ENCODE results near the gene EPOP.

The EPOP gene

GRCh38 chr17:38659415-38659814 lies 15.3 kb downstream of the EPOP start:
- Histone ChIP-seq H3K9me2 (replicated peaks; ENCODE audit: insufficient read depth, low read length) (no peaks in the 10 kb centered on the region), H3K27me3 (replicated peaks; ENCODE audit: insufficient read depth, low read length) (0 out of 2 replicates have a peak, but pooled peaks cover 5% of the 10 kb centered on the region), H3K27ac (ENCODE audit: low read length) (no peak overlapping the region), H3K9ac (ENCODE audit: low read length) (no peak overlapping the region), H3F3A (ENCODE audit: insufficient read depth, low read length) (no peaks in the 10 kb centered on the region), H2AFZ (ENCODE audit: low read length) (no peak overlapping the region), H3K79me2 (ENCODE audit: low read length) (no peaks in the 10 kb centered on the region), H3K4me3 (ENCODE audit: low read length) (no peak overlapping the region), H3K4me2 (ENCODE audit: low read depth, low read length) (no peak overlapping the region), H3K4me1 (ENCODE audit: low read length) (no peaks in the 10 kb centered on the region), H3K9me3 (replicated peaks; ENCODE audit: insufficient read depth, low read length) (no peaks in the 10 kb centered on the region), H3K36me3 (replicated peaks; ENCODE audit: insufficient read depth, low read length) (no peaks in the 10 kb centered on the region), H4K20me1 (ENCODE audit: insufficient read depth, low read length) (no peaks in the 10 kb centered on the region)
- DNase-seq: no peak
- TF ChIP-seq EZH2phosphoT487 (IDR thresholded peaks at IDR 0.05; ENCODE audit: low read length) (no peak), CTCF (IDR thresholded peaks at IDR 0.05; ENCODE audit: low read length) (no peak), EZH2 (optimal IDR thresholded peaks at IDR 0.05; ENCODE audit: low read depth, low read length) (no peak)

GRCh38 chr17:38658741-38659345 lies 15.9 kb downstream of the EPOP start:
- H3K79me2 ChIP-seq (ENCODE audit: low read length): no peaks in the 10 kb centered on the region
- no peak for DNase-seq
- H3K4me1 ChIP-seq (ENCODE audit: low read length): no peaks in the 10 kb centered on the region
- no peaks in the 10 kb centered on the region for H3F3A ChIP-seq (ENCODE audit: insufficient read depth, low read length)
- no peak overlapping the region for H3K27ac ChIP-seq (ENCODE audit: low read length)
- no peaks in the 10 kb centered on the region for H3K9me3 ChIP-seq (replicated peaks; ENCODE audit: insufficient read depth, low read length)
- H2AFZ ChIP-seq (ENCODE audit: low read length): no peak overlapping the region
- TF ChIP-seq EZH2phosphoT487 (IDR thresholded peaks at IDR 0.05; ENCODE audit: low read length) (no peak), CTCF (IDR thresholded peaks at IDR 0.05; ENCODE audit: low read length) (no peak), EZH2 (optimal IDR thresholded peaks at IDR 0.05; ENCODE audit: low read depth, low read length) (no peak)
- H3K9me2 ChIP-seq (replicated peaks; ENCODE audit: insufficient read depth, low read length): no peaks in the 10 kb centered on the region
- H3K9ac ChIP-seq (ENCODE audit: low read length): no peak overlapping the region
- H3K4me3 ChIP-seq (ENCODE audit: low read length): no peak overlapping the region
- no peak overlapping the region for H3K4me2 ChIP-seq (ENCODE audit: low read depth, low read length)
- H3K27me3 ChIP-seq (replicated peaks; ENCODE audit: insufficient read depth, low read length): 0 out of 2 replicates have a peak, but pooled peaks cover 5% of the 10 kb centered on the region
- no peaks in the 10 kb centered on the region for H3K36me3 ChIP-seq (replicated peaks; ENCODE audit: insufficient read depth, low read length)
- H4K20me1 ChIP-seq (ENCODE audit: insufficient read depth, low read length): no peaks in the 10 kb centered on the region

GRCh38 chr17:38657824-38658740 lies 16.7 kb downstream of the EPOP start:
- Histone ChIP-seq H3K9me2 (replicated peaks; ENCODE audit: insufficient read depth, low read length) (no peaks in the 10 kb centered on the region), H4K20me1 (ENCODE audit: insufficient read depth, low read length) (no peaks in the 10 kb centered on the region), H2AFZ (ENCODE audit: low read length) (no peak overlapping the region), H3K4me3 (ENCODE audit: low read length) (no peak overlapping the region), H3K4me1 (ENCODE audit: low read length) (no peaks in the 10 kb centered on the region), H3K79me2 (ENCODE audit: low read length) (no peaks in the 10 kb centered on the region), H3F3A (ENCODE audit: insufficient read depth, low read length) (no peaks in the 10 kb centered on the region), H3K9me3 (replicated peaks; ENCODE audit: insufficient read depth, low read length) (no peaks in the 10 kb centered on the region), H3K27ac (ENCODE audit: low read length) (no peak overlapping the region), H3K27me3 (replicated peaks; ENCODE audit: insufficient read depth, low read length) (0 out of 2 replicates have a peak, but pooled peaks cover 5% of the 10 kb centered on the region), H3K36me3 (replicated peaks; ENCODE audit: insufficient read depth, low read length) (no peaks in the 10 kb centered on the region), H3K4me2 (ENCODE audit: low read depth, low read length) (no peak overlapping the region), H3K9ac (ENCODE audit: low read length) (no peak overlapping the region)
- no peak for DNase-seq
- TF ChIP-seq CTCF (IDR thresholded peaks at IDR 0.05; ENCODE audit: low read length) (no peak), EZH2 (optimal IDR thresholded peaks at IDR 0.05; ENCODE audit: low read depth, low read length) (no peak), EZH2phosphoT487 (IDR thresholded peaks at IDR 0.05; ENCODE audit: low read length) (no peak)
